ENCODE data around the gene ZBTB16. TPM values are rescaled to one million over a fixed set of nuclear protein-coding genes. Genes with fewer than 3 reads are reported as not detected.

Gene ZBTB16
- polyA plus RNA-seq, 1 experiment = not detected

DNA sequence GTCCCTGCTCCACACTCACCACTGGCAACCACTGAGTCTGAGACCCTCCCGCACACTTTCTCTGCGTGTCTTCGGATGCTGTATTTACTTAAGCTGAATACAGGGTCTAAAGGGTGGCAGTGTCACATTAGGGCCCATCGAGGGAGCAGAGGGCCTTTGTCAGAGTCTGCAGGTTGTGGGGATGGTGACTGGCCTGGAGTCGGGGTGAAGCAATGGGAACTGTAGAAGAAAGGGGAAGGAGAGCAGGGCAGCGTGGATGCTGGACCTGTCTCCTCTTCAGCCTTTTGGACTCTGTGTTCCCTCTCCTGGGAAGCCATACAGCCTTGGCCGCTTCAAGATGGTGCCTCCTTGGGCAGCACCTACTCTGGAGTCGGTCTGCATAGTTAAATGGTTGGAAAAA is 61.1 kb downstream of the ZBTB16 start:
- H3K27me3 ChIP-seq (ENCODE audit: control insufficient read depth, insufficient read depth, low read length) = peaks cover 4% of the 10 kb centered on the region
- ChIA-PET CTCF (interaction anchor here (1.4 kb wide), 1 partner anchor 466 kb away, joined by 3 read pairs; no protein-coding TSS in a partner anchor), POLR2A (no interaction called here)
- H3K9me3 ChIP-seq (ENCODE audit: control insufficient read depth, insufficient read depth, low read length) = no peaks in the 10 kb centered on the region
- no peak overlapping the region for H3K4me3 ChIP-seq (ENCODE audit: low read depth, low read length)
- no peak for DNase-seq (ENCODE audit: low read depth, low spot score)
- H3K27ac ChIP-seq (ENCODE audit: low read depth, low read length) = no peak overlapping the region
- TF ChIP-seq CTCF (IDR thresholded peaks at IDR 0.05; ENCODE audit: low read depth, low read length) = no peak

DNA sequence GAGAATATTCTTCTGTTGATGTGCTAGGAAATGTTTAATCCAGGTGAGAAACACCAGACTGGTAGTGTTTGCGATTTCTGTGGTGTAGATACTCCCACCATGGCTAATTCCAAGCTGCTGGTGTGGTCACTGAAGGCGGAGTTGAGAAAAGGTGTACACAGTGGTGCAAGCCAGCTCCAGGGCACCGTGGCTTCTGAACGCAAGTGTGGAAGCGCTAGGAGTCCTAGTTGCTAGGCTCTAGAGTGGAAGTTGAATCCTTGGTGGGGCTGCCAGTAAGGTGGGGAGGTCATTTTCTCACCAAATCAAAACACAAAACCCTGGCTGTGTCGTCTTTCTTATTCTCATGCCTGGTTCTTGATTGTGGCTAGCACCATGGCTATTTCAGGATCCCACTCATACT is 61.6 kb downstream of the ZBTB16 start:
- no peaks in the 10 kb centered on the region for H3K9me3 ChIP-seq (ENCODE audit: control insufficient read depth, insufficient read depth, low read length)
- no peak overlapping the region for H3K4me3 ChIP-seq (ENCODE audit: low read depth, low read length)
- H3K27me3 ChIP-seq (ENCODE audit: control insufficient read depth, insufficient read depth, low read length) = peaks cover 4% of the 10 kb centered on the region
- H3K27ac ChIP-seq (ENCODE audit: low read depth, low read length) = no peak overlapping the region
- CTCF ChIA-PET = no interaction called here
- DNase-seq (ENCODE audit: low read depth, low spot score) = no peak
- POLR2A ChIA-PET = no interaction called here
- TF ChIP-seq CTCF (IDR thresholded peaks at IDR 0.05; ENCODE audit: low read depth, low read length) = no peak

GRCh38 chr11:114121804-114122504 is 62.4 kb downstream of the ZBTB16 start:
- TF ChIP-seq CTCF (IDR thresholded peaks at IDR 0.05; ENCODE audit: low read depth, low read length) = no peak
- no peaks in the 10 kb centered on the region for H3K9me3 ChIP-seq (ENCODE audit: control insufficient read depth, insufficient read depth, low read length)
- H3K27me3 ChIP-seq (ENCODE audit: control insufficient read depth, insufficient read depth, low read length) = peaks cover 4% of the 10 kb centered on the region
- no peak for DNase-seq (ENCODE audit: low read depth, low spot score)
- CTCF ChIA-PET = no interaction called here
- POLR2A ChIA-PET = no interaction called here
- no peak overlapping the region for H3K4me3 ChIP-seq (ENCODE audit: low read depth, low read length)
- H3K27ac ChIP-seq (ENCODE audit: low read depth, low read length) = no peak overlapping the region

GRCh38 chr11:114122686-114123085 is 63.2 kb downstream of the ZBTB16 start:
- Histone ChIP-seq H3K4me3 (ENCODE audit: low read depth, low read length) (no peak overlapping the region), H3K9me3 (ENCODE audit: control insufficient read depth, insufficient read depth, low read length) (no peaks in the 10 kb centered on the region), H3K27me3 (ENCODE audit: control insufficient read depth, insufficient read depth, low read length) (no peaks in the 10 kb centered on the region), H3K27ac (ENCODE audit: low read depth, low read length) (no peak overlapping the region)
- CTCF ChIA-PET = no interaction called here
- POLR2A ChIA-PET = no interaction called here
- TF ChIP-seq CTCF (IDR thresholded peaks at IDR 0.05; ENCODE audit: low read depth, low read length) = no peak
- no peak for DNase-seq (ENCODE audit: low read depth, low spot score)

DNA sequence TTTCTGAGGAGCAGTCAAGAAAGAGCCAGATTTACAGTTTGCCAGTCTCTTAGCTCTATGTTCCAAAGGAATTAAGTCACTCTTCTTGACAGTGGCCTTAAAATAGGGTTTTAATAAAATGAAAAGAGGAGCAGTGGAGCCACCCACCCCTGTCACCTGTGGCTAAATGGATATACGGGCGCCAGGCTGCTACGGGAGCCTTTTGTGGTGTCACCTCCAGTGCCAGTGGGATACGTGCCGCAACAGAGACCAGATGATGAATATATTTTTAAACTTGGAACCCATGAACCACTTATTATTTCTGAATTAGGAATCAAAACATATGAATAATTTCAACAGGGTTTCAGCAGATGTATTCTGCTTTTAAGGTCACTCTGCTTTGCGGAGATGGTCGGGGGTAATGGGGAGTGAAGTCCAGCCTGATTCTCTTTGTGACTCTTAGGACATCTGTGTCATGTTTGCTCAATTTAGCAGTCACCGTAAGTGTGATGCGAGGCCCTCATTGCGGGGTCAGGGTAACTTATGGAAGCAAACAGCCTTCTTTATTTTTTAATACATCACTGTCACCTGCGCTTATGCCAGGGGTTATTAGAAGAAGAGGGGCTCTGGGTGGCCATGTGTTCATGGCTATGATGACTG is 64.3 kb downstream of the ZBTB16 start:
- CTCF ChIA-PET = no interaction called here

More for the DNA sequence above, 64.3 kb downstream of the ZBTB16 start:
- H3K9me3 ChIP-seq (ENCODE audit: control insufficient read depth, insufficient read depth, low read length) = no peaks in the 10 kb centered on the region
- TF ChIP-seq CTCF (IDR thresholded peaks at IDR 0.05; ENCODE audit: low read depth, low read length) = no peak
- no peak overlapping the region for H3K27ac ChIP-seq (ENCODE audit: low read depth, low read length)
- no peak for DNase-seq (ENCODE audit: low read depth, low spot score)
- H3K4me3 ChIP-seq (ENCODE audit: low read depth, low read length) = no peak overlapping the region
- H3K27me3 ChIP-seq (ENCODE audit: control insufficient read depth, insufficient read depth, low read length) = no peaks in the 10 kb centered on the region
- POLR2A ChIA-PET = no interaction called here
